SK-N-SH (cell line): Measurements from ENCODE around the gene ATE1. TPM values are rescaled to one million over a fixed set of nuclear protein-coding genes. Genes with fewer than 3 reads are reported as not detected.

Source experiments
- CTCF ChIA-PET: fragments of 300-600, 350-600 bp; formaldehyde crosslinking; extraction: SDS; loops from one replicate; lab custom pipeline; 2021; lab: Yijun Ruan, JAX
- POLR2A ChIA-PET: fragments of 350-600 bp; sonication (Branson Sonifier 250); formaldehyde crosslinking; extraction: SDS; loops from one replicate; lab custom pipeline; 2020; ENCODE audit warnings: antibody characterized with exemption, inconsistent platforms; lab: Yijun Ruan, JAX
- DNase-seq: peaks from one replicate; pipeline ENCODE4 v3.0.0; 2012
- H2AFZ ChIP-seq: fragments of 200-600 bp; sonication (generic); 2 replicates; pipeline ENCODE4 v1.8.1; 2016; ENCODE audit warnings: antibody characterized with exemption, mild to moderate bottlenecking, low read depth
- H3F3A ChIP-seq: fragments of 200-600 bp; sonication (generic); replicated peaks from 2 replicates; pipeline ENCODE3; 2016; ENCODE audit warnings: antibody characterized with exemption, mild to moderate bottlenecking; ENCODE audit not compliant: insufficient read depth
- H3K27ac ChIP-seq, 2 experiments: fragments of 200-500 bp in 1 of 2; fragments of 200-600 bp in 1 of 2; sonication (Bioruptor generic) in 1 of 2; sonication (generic), shearing (Covaris generic) in 1 of 2; 2 replicates each; pipeline versions ENCODE4 v1.5.1 to v1.6.1; 2014 to 2016; ENCODE audit warnings: low read depth in 2 of 2, inconsistent platforms in 1 of 2, low read length in 1 of 2, mild to moderate bottlenecking in 1 of 2, mixed read lengths in 1 of 2
- H3K27me3 ChIP-seq: fragments of 200-600 bp; sonication (generic), shearing (Covaris generic); 2 replicates; pipeline ENCODE4 v1.6.1; 2016; ENCODE audit warnings: mixed run types; ENCODE audit not compliant: insufficient read depth
- H3K36me3 ChIP-seq, 2 experiments: fragments of 200-500 bp in 1 of 2; fragments of 200-600 bp in 1 of 2; sonication (Bioruptor generic) in 1 of 2; sonication (generic) in 1 of 2; replicated peaks in 1 of 2; 2 replicates each; pipeline versions ENCODE3 to v1.5.1; 2014 to 2016; ENCODE audit warnings: low read length in 1 of 2, mild to moderate bottlenecking in 1 of 2; ENCODE audit not compliant: insufficient read depth in 2 of 2, control insufficient read depth in 1 of 2
- H3K4me1 ChIP-seq, 2 experiments: fragments of 200-500 bp in 1 of 2; fragments of 200-600 bp in 1 of 2; sonication (Bioruptor generic) in 1 of 2; sonication (generic), shearing (Covaris generic) in 1 of 2; 2 replicates each; pipeline versions ENCODE4 v1.5.1 to v1.6.1; 2014 to 2016; ENCODE audit warnings: low read depth in 1 of 2, low read length in 1 of 2, mixed run types in 1 of 2; ENCODE audit not compliant: insufficient read depth in 2 of 2, control insufficient read depth in 1 of 2
- H3K4me2 ChIP-seq: fragments of 200-600 bp; sonication (generic), shearing (Covaris generic); 2 replicates; pipeline ENCODE4 v1.6.1; 2017; ENCODE audit warnings: mixed run types
- H3K4me3 ChIP-seq, 2 experiments: fragments of 200-500 bp in 1 of 2; fragments of 200-600 bp in 1 of 2; sonication (Bioruptor generic) in 1 of 2; sonication (generic), shearing (Covaris generic) in 1 of 2; 2 replicates each; pipeline versions ENCODE4 v1.5.1 to v1.8.1; 2014 to 2016; ENCODE audit warnings: low read depth in 2 of 2, inconsistent platforms in 1 of 2, low read length in 1 of 2, mild to moderate bottlenecking in 1 of 2, mixed read lengths in 1 of 2, moderate library complexity in 1 of 2
- H3K79me2 ChIP-seq: fragments of 200-600 bp; sonication (generic); 2 replicates; pipeline ENCODE4 v1.8.1; 2017; ENCODE audit warnings: mild to moderate bottlenecking; ENCODE audit not compliant: insufficient read depth
- H3K9ac ChIP-seq: fragments of 200-600 bp; sonication (generic); 2 replicates; pipeline ENCODE4 v1.6.1; 2017; ENCODE audit warnings: mixed run types
- H3K9me2 ChIP-seq: fragments of 200-600 bp; sonication (generic); 2 replicates; pipeline ENCODE4 v1.6.1; 2017; ENCODE audit warnings: mixed run types
- H3K9me3 ChIP-seq: fragments of 200-600 bp; sonication (generic); 2 replicates; pipeline ENCODE4 v1.6.1; 2017; ENCODE audit warnings: mixed run types, mild to moderate bottlenecking, moderate library complexity
- H4K20me1 ChIP-seq: fragments of 200-600 bp; sonication (generic); 2 replicates; pipeline ENCODE4 v1.6.1; 2017; ENCODE audit warnings: mild to moderate bottlenecking, mixed run types; ENCODE audit not compliant: insufficient read depth
- EP300 ChIP-seq, 2 experiments: IDR thresholded peaks; 2 replicates each; pipeline versions ENCODE4 v1.4.0 to v1.6.1; 2012; ENCODE audit warnings: borderline replicate concordance in 1 of 2, low read depth in 1 of 2, low read length in 1 of 2
- FOSL2 ChIP-seq: IDR thresholded peaks from 2 replicates; pipeline ENCODE4 v1.4.0; 2012; ENCODE audit warnings: low read depth, mild to moderate bottlenecking, moderate library complexity, borderline replicate concordance
- FOXJ3 ChIP-seq: sonication (generic); formaldehyde crosslinking; IDR thresholded peaks from 2 replicates; pipeline ENCODE4 v1.5.1; 2020; ENCODE audit warnings: mild to moderate bottlenecking, missing genetic modification reagents
- GABPA ChIP-seq: IDR thresholded peaks from 2 replicates; pipeline ENCODE4 v1.4.0; 2012; ENCODE audit warnings: low read depth, mild to moderate bottlenecking
- GATA2 ChIP-seq: sonication (generic); formaldehyde crosslinking; IDR thresholded peaks from 2 replicates; pipeline ENCODE4 v1.5.0; 2020; ENCODE audit warnings: mild to moderate bottlenecking, missing genetic modification reagents
- JUND ChIP-seq: IDR thresholded peaks from 2 replicates; pipeline ENCODE4 v1.4.0; 2012
- NFIC ChIP-seq: IDR thresholded peaks from 2 replicates; pipeline ENCODE4 v1.4.0; 2012; ENCODE audit warnings: borderline replicate concordance
- NRF1 ChIP-seq: IDR thresholded peaks from 2 replicates; pipeline ENCODE4 v1.6.1; 2012; ENCODE audit warnings: low read depth, mild to moderate bottlenecking, low read length
- POLR2AphosphoS5 ChIP-seq: IDR thresholded peaks from 2 replicates; pipeline ENCODE4 v1.6.1; 2012; ENCODE audit warnings: low read depth, low read length
- RAD21 ChIP-seq: IDR thresholded peaks from 2 replicates; pipeline ENCODE4 v1.6.1; 2012; ENCODE audit warnings: mild to moderate bottlenecking, low read length
- RCOR1 ChIP-seq: fragments of 150-350 bp; IDR thresholded peaks from 2 replicates; pipeline ENCODE4 v1.6.1; 2017; ENCODE audit warnings: antibody characterized with exemption, low read length
- SMC3 ChIP-seq: IDR thresholded peaks from 2 replicates; pipeline ENCODE4 v1.6.1; 2012; ENCODE audit warnings: low read depth, low read length, improper control_type of control experiment
- TAF1 ChIP-seq: IDR thresholded peaks from 2 replicates; pipeline ENCODE4 v1.6.1; 2012; ENCODE audit warnings: low read depth, mild to moderate bottlenecking, low read length, moderate library complexity, borderline replicate concordance
- TCF12 ChIP-seq: IDR thresholded peaks from 2 replicates; pipeline ENCODE4 v1.4.0; 2012
- TEAD4 ChIP-seq: IDR thresholded peaks from 2 replicates; pipeline ENCODE4 v1.4.0; 2012; ENCODE audit warnings: mild to moderate bottlenecking, borderline replicate concordance; ENCODE audit not compliant: insufficient read depth
- WGBS: methylation state at CpG from one replicate; pipeline ENCODE4 v1.1.6; 2017; ENCODE audit warnings: low lambda C conversion rate; 5-methylcytosine and 5-hydroxymethylcytosine counted together
- polyA plus RNA-seq, 3 experiments: library from polyadenylated mRNA; depleted of rRNA; stranded (reverse); fragments of >200 nt; gene quantifications; 2 replicates each; pipeline ENCODE4 v1.2.3, GENCODE V29; 2012
- TF ChIP-seq, protein P1 (sequence below): fragments of 150-350 bp; IDR thresholded peaks from 2 replicates; pipeline ENCODE4 v1.6.1; 2016; ENCODE audit warnings: mild to moderate bottlenecking, low read depth, low read length

The ATE1 gene
- polyA plus RNA-seq, 1 of the 3 experiments (the other 2 are of a cell fraction) = 6.3 TPM

DNA sequence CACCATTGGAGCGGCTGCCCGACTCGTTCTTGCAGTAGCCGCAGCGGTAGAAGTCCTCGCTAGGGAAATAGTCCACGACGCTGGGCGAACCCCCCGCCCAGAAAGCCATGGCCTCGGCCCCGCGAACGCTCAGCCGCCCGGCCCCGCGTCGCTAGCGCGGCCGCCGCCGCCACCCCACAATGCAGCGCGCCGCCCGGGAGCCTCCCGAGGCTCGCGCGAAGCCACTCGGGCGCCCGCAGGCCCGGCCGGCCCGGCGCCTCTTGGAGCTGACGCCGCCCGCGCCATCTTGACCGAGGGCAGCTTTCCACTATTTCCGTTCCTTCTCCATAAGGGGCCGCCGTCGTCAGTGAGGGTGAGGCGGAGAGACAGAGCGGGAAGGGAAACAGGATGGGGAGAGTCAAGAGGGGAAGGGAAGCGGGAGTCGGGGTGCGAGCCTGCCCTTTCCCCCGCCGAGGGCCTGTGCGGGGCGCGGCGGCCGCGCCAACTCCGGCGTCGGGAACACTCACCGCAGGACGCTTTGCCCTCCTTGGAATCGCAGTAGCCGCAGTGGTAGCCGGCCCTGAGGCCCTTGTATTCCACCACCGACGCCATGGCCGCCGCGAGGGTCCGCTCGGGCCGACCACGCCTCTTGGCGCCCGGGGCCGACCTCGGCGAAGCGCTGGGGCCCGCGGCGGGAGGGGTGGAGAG lies at the start of gene ATE1 (continued):
- peak; percentile 5; the same call in 1 of the 2 replicates for TF ChIP-seq RCOR1
- TF ChIP-seq TEAD4 = no peak
- TF ChIP-seq GABPA = peak; percentile 80
- peak; percentile 91 for TF ChIP-seq TAF1
- TF ChIP-seq, protein P1, sequence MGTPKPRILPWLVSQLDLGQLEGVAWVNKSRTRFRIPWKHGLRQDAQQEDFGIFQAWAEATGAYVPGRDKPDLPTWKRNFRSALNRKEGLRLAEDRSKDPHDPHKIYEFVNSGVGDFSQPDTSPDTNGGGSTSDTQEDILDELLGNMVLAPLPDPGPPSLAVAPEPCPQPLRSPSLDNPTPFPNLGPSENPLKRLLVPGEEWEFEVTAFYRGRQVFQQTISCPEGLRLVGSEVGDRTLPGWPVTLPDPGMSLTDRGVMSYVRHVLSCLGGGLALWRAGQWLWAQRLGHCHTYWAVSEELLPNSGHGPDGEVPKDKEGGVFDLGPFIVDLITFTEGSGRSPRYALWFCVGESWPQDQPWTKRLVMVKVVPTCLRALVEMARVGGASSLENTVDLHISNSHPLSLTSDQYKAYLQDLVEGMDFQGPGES = no peak
- no peak; the same call in 1 of the 2 replicates for TF ChIP-seq RAD21
- no peak for TF ChIP-seq FOSL2
- TF ChIP-seq EP300 (IDR thresholded peaks at IDR 0.05; ENCODE audit: borderline replicate concordance in 1 of 2, low read depth in 1 of 2, low read length in 1 of 2) = no peak
- TF ChIP-seq NRF1 = no peak
- no peak for TF ChIP-seq FOXJ3 (CRISPR knock-in tag)
- TF ChIP-seq JUND = no peak
- no peak for TF ChIP-seq NFIC
- TF ChIP-seq TCF12 = peak; percentile 12; the same call in 1 of the 2 replicates

GRCh38 chr10:121976607-121977006 lies 48.8 kb upstream of the ATE1 start:
- Histone ChIP-seq H3K79me2 (peaks cover 13% of the 10 kb centered on the region), H3K9me3 (no peaks in the 10 kb centered on the region), H2AFZ (no peak overlapping the region), H3K4me1 (peaks cover 0 to 13% of the 10 kb centered on the region in 2 experiments; a peak in 2 of 4 replicates), H3K36me3 (peaks cover 0 to 4% of the 10 kb centered on the region in 2 experiments), H3K4me2 (no peak overlapping the region), H4K20me1 (no peaks in the 10 kb centered on the region), H3F3A (peaks cover 8% of the 10 kb centered on the region), H3K4me3 (no peak overlapping the region), H3K27ac (no peak overlapping the region), H3K9me2 (no peaks in the 10 kb centered on the region), H3K9ac (no peak overlapping the region), H3K27me3 (no peaks in the 10 kb centered on the region)
- no peak for DNase-seq
- TF ChIP-seq GATA2 (CRISPR knock-in tag) (no peak), GABPA (no peak), POLR2AphosphoS5 (no peak), SMC3 (no peak)
- ChIA-PET POLR2A (no interaction called here), CTCF (no interaction called here)
- WGBS = 87% methylated on average over 6 of the region's 6 CpGs
